Measurements from ENCODE around the gene NR6A1. TPM values are rescaled to one million over a fixed set of nuclear protein-coding genes. Genes with fewer than 3 reads are reported as not detected.

NR6A1 gene
- total and polyA plus RNA-seq, 2 of the 13 experiments (the other 11 are each of a cell fraction or from before 2014, with no cell fraction given) = 28.1 to 31.5 TPM

DNA sequence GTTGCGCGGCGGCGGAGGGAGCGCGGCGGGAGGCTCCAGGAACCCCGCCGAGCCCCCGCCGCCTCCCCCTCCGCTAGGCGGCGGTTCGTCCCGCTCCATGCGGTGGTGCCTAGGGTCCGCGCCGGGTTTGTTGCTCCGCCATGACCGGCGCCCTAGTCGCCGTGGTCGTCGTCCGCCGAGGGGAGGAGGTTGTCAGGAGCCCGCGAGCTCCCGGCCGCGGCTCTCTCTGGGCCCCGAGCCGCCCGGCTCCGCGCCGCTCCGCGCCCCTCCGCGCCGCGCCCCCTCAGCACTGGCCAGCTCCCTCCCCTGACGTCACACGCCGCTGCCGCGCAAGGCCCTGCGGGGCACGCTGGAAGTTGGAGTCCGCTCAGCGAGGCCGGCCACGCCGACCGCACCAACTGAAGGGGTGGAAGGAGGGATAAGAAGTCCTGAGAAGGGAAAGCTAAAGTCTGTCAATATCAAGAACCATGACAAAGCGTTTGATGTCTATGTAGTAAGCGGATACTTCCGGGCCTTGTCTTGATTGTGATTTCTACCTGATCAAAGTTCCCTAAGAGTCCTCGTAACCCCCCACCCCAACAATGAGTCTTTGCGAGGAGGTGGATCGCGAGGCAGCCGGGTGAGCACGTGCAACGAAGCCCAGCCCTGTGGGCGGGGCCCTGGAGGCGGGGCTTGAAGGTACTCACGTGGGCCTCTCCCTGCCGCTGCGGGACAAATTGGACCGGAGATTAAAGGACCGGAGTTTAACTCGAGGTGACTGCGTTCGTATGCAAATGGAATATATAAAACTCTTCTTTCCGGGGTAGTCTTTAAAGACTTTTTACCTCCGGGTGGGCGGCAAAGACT lies at the start of gene NR6A1 (continued):
- TF ChIP-seq ZEB1 (IDR thresholded peaks at IDR 0.05; ENCODE audit: insufficient replicate concordance, low read depth) (peak; percentile 72), KLF12 (CRISPR knock-in tag; IDR thresholded peaks at IDR 0.05; ENCODE audit: borderline replicate concordance) (peak; percentile 51), HDAC6 (IDR thresholded peaks at IDR 0.05; ENCODE audit: low read depth, low read length) (no peak), CBX5 (CRISPR knock-in tag; IDR thresholded peaks at IDR 0.05; ENCODE audit: borderline replicate concordance) (no peak), ZKSCAN1 (IDR thresholded peaks at IDR 0.05; ENCODE audit: low read length) (0 out of 2 replicates have a peak, but pooled peaks have one; percentile 20), ZNF773 (CRISPR knock-in tag; IDR thresholded peaks at IDR 0.05; ENCODE audit: borderline replicate concordance) (peak; percentile 37; the same call in 1 of the 2 replicates), TAF1 (CRISPR knock-in tag; IDR thresholded peaks at IDR 0.05) (peak; percentile 52), ATF7-NPFF (CRISPR knock-in tag; IDR thresholded peaks at IDR 0.05; ENCODE audit: low read depth) (no peak), KLF16 (CRISPR knock-in tag; IDR thresholded peaks at IDR 0.05) (peak in 1 of 2 experiments; percentile 55; a peak in 2 of 4 replicates), ZIK1 (CRISPR knock-in tag; IDR thresholded peaks at IDR 0.05; ENCODE audit: borderline replicate concordance, low read depth) (no peak), TCF7L2 (IDR thresholded peaks at IDR 0.05; ENCODE audit: low read depth, low read length) (no peak), RFX3 (CRISPR knock-in tag; IDR thresholded peaks at IDR 0.05) (no peak), ZNF577 (CRISPR knock-in tag; IDR thresholded peaks at IDR 0.05; ENCODE audit: borderline replicate concordance, low read depth) (no peak), ZFP41 (CRISPR knock-in tag; IDR thresholded peaks at IDR 0.05; ENCODE audit: borderline replicate concordance) (no peak), ZNF333 (CRISPR knock-in tag; IDR thresholded peaks at IDR 0.05; ENCODE audit: borderline replicate concordance) (no peak), ZFX (CRISPR knock-in tag; IDR thresholded peaks at IDR 0.05; ENCODE audit: low read depth) (peak; percentile 73), KDM2A (CRISPR knock-in tag; IDR thresholded peaks at IDR 0.05; ENCODE audit: borderline replicate concordance, low read depth) (peak; percentile 42), KLF6 (CRISPR knock-in tag; IDR thresholded peaks at IDR 0.05) (0 out of 2 replicates have a peak, but pooled peaks have one; percentile 42)
- TF ChIP-seq, protein P1, sequence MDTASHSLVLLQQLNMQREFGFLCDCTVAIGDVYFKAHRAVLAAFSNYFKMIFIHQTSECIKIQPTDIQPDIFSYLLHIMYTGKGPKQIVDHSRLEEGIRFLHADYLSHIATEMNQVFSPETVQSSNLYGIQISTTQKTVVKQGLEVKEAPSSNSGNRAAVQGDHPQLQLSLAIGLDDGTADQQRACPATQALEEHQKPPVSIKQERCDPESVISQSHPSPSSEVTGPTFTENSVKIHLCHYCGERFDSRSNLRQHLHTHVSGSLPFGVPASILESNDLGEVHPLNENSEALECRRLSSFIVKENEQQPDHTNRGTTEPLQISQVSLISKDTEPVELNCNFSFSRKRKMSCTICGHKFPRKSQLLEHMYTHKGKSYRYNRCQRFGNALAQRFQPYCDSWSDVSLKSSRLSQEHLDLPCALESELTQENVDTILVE (CRISPR knock-in tag; IDR thresholded peaks at IDR 0.05) = no peak
- TF ChIP-seq, protein P2, sequence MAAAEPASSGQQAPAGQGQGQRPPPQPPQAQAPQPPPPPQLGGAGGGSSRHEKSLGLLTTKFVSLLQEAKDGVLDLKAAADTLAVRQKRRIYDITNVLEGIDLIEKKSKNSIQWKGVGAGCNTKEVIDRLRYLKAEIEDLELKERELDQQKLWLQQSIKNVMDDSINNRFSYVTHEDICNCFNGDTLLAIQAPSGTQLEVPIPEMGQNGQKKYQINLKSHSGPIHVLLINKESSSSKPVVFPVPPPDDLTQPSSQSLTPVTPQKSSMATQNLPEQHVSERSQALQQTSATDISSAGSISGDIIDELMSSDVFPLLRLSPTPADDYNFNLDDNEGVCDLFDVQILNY (CRISPR knock-in tag; conservative IDR thresholded peaks at IDR 0.05) = peak; percentile 24; the same call in 1 of the 2 replicates
- TF ChIP-seq, protein P3, sequence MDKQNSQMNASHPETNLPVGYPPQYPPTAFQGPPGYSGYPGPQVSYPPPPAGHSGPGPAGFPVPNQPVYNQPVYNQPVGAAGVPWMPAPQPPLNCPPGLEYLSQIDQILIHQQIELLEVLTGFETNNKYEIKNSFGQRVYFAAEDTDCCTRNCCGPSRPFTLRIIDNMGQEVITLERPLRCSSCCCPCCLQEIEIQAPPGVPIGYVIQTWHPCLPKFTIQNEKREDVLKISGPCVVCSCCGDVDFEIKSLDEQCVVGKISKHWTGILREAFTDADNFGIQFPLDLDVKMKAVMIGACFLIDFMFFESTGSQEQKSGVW (CRISPR knock-in tag; IDR thresholded peaks at IDR 0.05; ENCODE audit: borderline replicate concordance) = no peak
- TF ChIP-seq, protein P4, sequence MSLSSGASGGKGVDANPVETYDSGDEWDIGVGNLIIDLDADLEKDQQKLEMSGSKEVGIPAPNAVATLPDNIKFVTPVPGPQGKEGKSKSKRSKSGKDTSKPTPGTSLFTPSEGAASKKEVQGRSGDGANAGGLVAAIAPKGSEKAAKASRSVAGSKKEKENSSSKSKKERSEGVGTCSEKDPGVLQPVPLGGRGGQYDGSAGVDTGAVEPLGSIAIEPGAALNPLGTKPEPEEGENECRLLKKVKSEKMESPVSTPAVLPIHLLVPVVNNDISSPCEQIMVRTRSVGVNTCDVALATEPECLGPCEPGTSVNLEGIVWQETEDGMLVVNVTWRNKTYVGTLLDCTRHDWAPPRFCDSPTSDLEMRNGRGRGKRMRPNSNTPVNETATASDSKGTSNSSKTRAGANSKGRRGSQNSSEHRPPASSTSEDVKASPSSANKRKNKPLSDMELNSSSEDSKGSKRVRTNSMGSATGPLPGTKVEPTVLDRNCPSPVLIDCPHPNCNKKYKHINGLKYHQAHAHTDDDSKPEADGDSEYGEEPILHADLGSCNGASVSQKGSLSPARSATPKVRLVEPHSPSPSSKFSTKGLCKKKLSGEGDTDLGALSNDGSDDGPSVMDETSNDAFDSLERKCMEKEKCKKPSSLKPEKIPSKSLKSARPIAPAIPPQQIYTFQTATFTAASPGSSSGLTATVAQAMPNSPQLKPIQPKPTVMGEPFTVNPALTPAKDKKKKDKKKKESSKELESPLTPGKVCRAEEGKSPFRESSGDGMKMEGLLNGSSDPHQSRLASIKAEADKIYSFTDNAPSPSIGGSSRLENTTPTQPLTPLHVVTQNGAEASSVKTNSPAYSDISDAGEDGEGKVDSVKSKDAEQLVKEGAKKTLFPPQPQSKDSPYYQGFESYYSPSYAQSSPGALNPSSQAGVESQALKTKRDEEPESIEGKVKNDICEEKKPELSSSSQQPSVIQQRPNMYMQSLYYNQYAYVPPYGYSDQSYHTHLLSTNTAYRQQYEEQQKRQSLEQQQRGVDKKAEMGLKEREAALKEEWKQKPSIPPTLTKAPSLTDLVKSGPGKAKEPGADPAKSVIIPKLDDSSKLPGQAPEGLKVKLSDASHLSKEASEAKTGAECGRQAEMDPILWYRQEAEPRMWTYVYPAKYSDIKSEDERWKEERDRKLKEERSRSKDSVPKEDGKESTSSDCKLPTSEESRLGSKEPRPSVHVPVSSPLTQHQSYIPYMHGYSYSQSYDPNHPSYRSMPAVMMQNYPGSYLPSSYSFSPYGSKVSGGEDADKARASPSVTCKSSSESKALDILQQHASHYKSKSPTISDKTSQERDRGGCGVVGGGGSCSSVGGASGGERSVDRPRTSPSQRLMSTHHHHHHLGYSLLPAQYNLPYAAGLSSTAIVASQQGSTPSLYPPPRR (CRISPR knock-in tag; IDR thresholded peaks at IDR 0.05; ENCODE audit: borderline replicate concordance) = no peak
